ENCODE data around the gene SCNN1A.

SCNN1A gene

GRCh38 chr12:6315704-6316597 lies 59.4 kb downstream of the SCNN1A start:
- DNase-seq: no peak

DNA sequence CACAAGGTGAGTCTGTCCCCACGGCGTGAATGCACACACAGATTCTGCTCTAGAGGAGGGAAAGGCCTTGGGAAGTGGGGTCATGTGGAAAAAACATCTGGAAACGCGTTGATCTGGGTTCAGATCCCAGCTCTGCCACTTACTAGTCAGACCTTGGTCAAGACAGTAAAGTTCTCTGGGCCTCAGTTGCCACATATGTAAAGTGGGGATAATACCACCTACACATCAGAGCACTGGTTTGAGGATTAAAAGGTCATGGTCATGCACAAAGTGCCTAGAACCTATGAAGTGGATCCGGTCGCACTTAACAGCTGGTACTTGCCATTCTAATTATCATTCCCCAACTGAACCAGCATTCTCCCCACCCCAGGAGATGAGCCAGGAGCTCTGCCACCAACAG lies 60.2 kb downstream of the SCNN1A start:
- DNase-seq: no peak

GRCh38 chr12:6314776-6315175 lies 60.6 kb downstream of the SCNN1A start:
- DNase-seq: no peak

- no peak for DNase-seq
These were observed 61.9 kb downstream of the SCNN1A start for GRCh38 chr12:6313326-6313940.

DNA sequence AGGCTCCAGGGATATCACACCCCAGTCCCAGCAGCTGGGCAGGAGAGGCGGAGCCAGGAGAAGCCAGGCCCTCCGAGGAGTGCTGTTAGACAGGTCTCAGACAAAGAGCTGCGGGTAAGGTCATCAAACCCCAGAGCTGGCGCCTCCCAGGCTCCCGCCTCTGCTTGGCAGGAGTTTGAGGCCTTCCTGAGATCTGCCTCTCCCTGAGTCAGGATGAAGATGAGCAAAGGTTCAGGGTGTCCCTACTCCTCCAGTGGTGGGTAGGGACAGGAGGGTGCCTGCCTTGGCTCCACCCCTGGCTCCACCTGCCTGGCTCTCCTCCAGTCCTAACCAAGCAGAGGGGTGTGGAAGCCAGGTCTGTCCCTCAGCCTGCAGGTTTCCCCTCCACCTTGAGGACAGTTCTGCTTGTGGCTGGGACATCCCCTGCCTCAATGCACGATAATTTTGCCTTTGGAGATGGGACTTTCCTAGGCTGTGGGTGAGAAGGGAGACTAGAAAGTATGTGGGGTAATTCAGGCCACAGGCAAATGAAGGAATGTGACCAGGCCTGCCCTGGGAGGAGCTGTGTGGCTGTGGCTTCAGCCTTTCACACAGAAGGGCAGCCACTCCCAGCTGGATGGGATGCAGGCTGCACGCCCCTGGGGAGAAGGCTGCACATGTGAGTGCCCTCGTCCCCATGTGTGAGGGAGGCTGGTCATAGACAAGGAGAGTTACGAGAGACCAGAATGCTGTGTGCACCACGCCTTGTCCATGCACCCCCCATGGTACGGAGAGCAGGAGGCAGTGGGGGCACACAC lies 62.6 kb downstream of the SCNN1A start:
- DNase-seq: no peak

DNA sequence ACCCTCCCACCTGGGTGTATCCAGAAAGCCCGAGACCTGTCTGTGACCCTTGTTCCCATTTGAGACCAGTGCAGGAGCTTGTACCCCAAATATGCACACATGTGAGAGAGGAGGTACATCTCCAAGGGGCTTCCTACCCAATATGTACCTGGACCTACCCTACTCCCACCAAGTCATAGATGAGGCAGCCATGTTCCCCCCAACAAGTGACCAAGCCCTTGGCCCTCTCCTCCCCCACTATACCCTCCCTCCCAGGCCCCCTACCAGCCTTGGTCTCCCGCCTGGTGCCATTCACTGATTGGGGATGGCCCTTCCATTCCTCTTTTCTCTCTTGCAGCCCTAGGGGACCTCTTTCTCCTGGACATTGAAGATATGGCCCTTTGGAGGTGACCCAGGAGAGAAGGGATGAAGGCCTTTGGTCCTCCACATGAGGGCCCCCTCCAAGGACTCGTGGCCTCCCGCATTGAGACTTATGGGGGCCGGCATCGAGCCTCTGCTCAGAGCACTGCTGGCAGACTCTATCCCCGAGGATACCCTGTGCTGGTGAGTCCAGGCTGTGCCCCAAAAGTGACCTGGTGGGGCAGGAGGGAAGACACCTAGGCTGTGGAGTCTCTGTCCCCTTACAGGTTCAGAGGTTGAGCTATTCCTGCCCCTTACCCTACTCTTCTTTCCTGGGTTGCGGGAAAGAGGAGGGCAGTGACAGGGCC lies 63.4 kb downstream of the SCNN1A start:
- no peak for DNase-seq

DNA sequence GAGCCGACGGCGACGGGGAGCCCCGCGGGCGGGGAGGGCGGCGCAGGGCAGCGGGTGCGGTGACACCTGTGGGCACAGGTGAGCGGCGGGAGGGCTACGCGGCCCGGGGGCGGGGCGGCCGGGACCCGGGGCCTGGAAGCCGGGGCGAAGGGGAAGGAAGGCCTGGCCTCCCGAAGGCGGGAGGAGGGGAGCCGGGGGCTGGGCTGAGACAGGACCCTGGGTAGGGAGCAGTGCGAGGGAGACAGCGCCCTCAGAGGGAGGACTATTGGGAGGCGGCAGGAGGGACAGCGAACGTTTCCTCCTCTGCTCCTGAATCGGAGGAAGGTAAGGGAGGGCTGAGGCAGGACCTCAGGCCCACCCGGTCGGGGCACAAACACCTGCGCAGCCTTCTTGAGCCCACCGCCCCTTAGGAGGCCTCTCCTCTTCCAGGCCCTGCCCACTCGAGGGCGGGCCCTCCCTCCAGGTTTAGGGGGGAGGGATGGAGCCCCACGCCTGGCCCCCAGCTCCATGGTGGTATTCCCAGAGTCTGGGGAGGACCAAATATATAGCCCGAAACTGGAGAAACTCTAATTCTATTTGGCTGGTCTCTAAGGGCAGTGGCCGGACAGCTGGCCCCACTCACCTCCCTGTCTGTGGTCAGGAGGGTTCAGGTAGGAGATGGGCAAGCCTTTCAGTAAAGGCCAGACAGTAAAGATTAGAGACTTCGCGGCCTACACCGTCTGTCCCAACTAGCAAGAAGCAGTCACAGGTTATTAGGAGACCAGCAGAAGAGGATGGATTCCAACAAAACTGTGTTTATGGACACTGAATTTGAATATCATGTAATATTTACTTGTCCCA lies 64.4 kb downstream of the SCNN1A start:
- no peak for DNase-seq

- no peak for DNase-seq
These were observed 67.8 kb downstream of the SCNN1A start for GRCh38 chr12:6307529-6307928.

DNA sequence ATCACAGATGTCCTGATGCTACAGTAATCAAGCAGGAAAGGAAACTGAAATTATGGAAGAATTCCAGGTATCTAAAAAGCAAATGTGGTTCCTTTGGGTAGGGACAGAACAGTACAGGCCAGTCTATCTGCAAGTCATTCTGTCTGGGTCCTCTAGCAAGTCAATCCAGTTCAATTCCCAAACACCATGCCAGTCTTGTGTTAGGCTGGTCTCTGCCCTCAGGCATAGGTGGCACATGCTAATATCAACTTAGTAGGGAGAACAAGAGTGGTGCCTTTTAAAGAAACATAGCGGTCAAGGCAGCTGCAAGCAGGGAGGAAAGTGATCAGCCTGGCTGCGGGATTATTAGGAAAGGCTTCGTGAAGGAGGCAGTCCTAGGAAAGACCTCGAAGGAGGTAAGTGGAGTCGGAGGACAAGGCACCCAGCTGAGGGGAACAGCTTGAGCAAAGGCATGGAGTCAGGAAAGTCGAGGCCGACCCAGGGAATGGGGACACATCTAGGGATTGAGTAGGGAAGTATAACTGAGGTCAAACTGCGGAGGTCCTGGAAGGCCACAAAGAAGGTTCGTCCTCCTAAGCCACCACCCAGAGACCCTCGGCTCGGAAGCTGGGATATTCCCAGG lies 68.7 kb downstream of the SCNN1A start:
- no peak for DNase-seq

- no peak for DNase-seq
These were observed 69.2 kb downstream of the SCNN1A start for GRCh38 chr12:6306151-6306550.

GRCh38 chr12:6303071-6303470 lies 72.3 kb downstream of the SCNN1A start:
- no peak for DNase-seq

GRCh38 chr12:6302621-6303020 lies 72.7 kb downstream of the SCNN1A start:
- no peak for DNase-seq

- DNase-seq: no peak
These were observed 73.6 kb downstream of the SCNN1A start for GRCh38 chr12:6301721-6302120.

GRCh38 chr12:6297170-6297569 lies 78.2 kb downstream of the SCNN1A start:
- no peak for DNase-seq
